AG20443 (cell line): Measurements from ENCODE around the gene STAT1.
A peak's percentile ranks its signal among the peaks of the same experiment; 100 is the strongest.
"Not testable (repeated sequence)": the region's sequence is repeated elsewhere in the genome, so short reads cannot be mapped to it uniquely, and the experiment has no call there.

Source experiments
- DNase-seq: peaks from one replicate; pipeline ENCODE4 v3.0.0; 2012; ENCODE audit warnings: low spot score, mixed read lengths

The STAT1 gene

GRCh38 chr2:190981733-190982132 is 32.2 kb downstream of the STAT1 start:
- DNase-seq = no peak

GRCh38 chr2:190981333-190981732 is 32.6 kb downstream of the STAT1 start:
- DNase-seq = no peak

GRCh38 chr2:190980630-190981209 is 33.3 kb downstream of the STAT1 start:
- DNase-seq = no peak

DNA sequence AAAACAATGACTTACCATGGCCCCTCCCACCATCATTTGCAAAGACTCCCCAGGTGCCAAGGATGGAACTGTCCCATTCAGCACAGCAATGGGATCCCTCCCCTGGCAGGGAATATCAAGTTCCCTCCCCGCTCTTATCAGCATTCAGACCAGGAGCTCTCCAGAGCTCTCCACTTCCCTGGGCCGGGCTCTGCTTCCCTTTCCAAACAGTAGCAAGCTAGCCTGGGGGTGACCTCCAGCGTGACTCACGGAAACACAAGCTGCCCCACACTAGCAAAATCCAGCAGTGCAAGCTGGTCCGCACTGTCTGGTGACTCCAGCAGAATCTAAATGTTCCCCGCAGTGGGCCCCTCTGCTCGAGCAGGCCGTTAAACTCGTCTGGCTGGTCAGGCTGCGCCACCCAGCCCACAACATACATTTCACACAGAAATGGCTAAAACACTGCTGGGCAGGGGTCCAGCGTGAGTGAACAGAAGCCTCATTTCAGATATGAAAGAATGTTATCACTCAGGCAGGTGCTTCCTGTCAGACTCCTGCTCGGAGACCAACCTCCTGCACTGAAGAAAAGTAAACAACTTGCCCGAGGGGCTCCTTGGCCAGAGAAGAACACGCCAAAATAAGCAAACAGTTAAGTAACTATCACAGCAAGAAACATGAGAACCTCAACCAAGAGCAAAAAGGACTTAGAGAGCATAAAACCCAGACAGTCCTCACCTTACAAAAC is 33.9 kb downstream of the STAT1 start:
- DNase-seq = no peak

DNA sequence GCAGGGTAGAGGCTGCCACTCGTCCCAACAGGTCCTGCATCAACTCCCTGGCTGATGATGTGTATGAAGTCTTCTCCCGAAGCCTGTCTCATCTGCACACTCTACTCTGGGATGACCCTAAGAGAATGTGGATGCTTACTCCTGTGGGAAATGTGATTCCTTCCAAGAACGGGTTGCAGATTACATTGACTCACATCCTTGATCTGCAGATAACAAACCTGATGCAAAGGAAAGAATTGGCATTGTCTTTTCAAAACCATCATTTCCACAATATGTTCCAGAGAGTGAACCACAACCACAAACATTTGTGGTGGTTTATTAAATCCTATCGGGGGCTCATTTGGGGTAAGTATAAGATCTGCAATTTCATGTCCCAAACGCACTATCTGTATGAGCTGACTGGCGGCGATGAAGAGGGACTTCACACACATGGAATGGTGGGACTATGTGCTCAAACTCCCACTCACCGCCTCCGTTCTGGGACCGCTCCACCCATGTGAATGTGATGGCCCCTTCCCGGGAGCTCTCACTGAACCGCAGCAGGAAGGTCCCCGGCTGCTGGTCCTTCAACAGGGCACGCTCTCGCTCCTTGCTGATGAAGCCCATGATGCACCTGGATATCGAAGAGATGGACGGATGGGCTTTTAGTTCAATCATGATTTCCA is 35.5 kb downstream of the STAT1 start:
- no peak for DNase-seq

GRCh38 chr2:190977505-190977904 is 36.5 kb downstream of the STAT1 start:
- DNase-seq = no peak

- no peak for DNase-seq
These were observed 37.5 kb downstream of the STAT1 start for GRCh38 chr2:190976521-190976920.

DNA sequence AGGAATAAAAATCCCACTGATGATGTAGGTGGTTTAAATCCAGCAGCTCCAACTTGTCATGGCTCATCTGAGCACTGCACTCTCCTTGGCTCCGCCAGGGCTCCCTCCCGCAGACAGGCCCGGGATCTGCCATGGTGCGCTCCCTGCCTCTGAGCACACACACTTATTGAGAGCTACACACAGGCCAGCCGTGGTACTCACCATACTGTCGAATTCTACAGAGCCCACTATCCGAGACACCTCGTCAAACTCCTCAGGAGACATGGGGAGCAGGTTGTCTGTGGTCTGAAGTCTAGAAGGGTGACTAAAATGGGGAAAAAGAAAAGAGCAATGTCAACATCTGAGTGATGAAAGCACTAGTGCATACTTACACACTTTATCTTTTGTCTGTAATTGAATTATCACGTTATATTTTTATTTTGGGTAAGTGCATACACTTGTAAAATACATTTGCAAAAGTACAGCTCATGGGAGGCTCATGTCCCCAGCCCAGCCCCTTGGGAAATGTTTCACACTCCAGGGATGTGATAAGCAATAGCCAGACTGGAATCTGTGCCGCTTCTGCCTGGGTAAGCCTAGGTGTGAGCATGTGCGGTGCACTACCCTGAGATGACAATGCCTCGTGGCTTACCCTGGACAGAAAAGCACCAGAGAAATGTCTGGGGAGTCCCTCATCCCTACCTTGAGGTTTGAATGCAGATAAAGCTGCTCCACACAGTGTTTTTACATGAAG is 39.2 kb downstream of the STAT1 start:
- no peak for DNase-seq

GRCh38 chr2:190973726-190974628 is 40.0 kb downstream of the STAT1 start:
- no peak for DNase-seq

- no peak for DNase-seq
These were observed 40.7 kb downstream of the STAT1 start for GRCh38 chr2:190973262-190973661.

DNA sequence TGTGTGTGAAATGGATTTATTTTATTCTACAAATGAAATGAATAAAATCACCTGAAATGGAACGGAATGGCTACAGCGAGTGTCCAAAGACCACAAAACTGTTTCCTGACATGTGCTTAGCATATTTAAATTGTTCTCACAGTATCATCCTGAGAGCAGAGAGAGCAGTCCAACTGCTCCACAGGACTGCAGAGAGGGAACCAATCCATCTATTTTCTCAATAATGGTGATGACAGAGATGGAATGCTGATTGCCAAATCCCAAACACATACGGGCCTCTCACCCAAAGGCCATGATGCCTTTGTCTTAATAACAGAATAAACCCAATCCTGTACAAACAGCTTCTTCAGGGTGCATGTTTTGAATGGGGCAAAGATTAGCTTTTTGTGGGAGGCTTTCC is 41.1 kb downstream of the STAT1 start:
- DNase-seq = peak; percentile 52

DNA sequence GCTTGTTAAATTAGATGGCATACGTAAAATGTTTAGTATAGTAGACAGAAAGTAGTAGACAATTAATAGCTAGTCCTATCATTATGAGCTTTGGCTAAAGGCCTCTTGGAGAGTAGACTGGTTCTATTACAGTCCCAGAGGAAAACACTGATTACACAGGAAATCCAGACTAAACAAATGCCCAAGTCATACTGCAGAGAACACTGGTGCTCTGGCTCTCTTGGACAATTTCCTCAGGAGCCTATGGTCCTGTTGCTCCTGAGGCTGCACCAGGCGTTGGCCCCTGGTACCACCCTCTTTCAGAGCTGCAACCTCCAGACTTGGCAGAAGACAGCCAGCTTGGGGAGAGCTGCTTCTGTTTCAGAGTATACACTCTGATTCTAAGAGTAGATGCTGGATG is 41.8 kb downstream of the STAT1 start:
- no peak for DNase-seq

GRCh38 chr2:190970873-190971506 is 43.0 kb downstream of the STAT1 start:
- DNase-seq = no peak

DNA sequence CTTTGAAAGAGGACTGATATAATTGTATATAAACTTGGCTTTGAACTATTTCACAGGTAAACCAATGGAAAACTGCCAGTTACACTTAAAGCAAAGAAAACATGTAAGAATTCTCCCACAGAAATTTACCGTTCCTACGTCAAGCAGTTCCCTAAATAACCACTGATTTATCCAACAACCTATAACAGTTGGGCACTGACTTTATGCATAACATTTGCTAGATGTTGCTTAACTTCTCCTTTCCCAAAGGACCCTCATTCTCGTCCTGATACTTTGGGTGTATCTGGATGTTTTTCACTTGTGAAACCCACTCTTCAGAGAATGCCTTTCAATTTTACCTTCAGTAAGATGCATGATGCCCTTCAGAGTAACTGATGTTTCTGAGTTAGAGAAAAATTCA is 43.8 kb downstream of the STAT1 start:
- no peak for DNase-seq

- no peak for DNase-seq
These were observed 45.4 kb downstream of the STAT1 start for GRCh38 chr2:190968522-190968921.

DNA sequence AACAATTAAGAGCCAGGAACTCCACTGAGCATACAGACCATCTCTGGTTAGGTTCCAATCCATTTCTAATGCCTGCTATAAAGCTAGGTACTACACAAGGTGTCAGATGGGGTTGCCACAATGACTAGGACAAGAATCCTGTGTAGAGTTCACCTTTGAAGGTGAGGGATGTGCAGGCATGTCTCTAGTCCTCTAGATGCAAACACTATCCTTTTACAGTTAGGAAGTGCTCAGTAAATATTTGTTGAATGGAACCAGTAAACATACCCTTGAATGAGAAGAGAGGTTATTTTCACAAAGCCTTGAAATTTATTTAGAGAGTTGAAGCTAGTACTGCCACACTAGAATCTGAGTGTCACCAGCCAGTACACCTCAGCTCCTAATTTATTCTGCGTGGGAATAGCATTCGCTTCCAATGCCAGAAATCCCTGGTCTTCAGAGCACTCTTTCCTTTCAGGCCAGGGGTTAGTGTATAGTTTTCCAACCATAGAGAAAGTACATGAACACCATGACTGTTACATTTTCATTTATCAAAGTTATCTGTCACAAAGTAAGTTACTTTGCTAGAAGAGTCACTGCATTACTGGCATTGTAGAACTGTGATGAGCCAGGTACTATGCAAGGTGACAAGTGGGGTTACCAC is 48.3 kb downstream of the STAT1 start:
- DNase-seq = no peak

- DNase-seq = no peak
These were observed 49.7 kb downstream of the STAT1 start for GRCh38 chr2:190964170-190964795.

- no peak for DNase-seq
These were observed 50.9 kb downstream of the STAT1 start for GRCh38 chr2:190963088-190963487.

- peak; percentile 36 for DNase-seq
These were observed 52.0 kb downstream of the STAT1 start for GRCh38 chr2:190961918-190962487.

DNA sequence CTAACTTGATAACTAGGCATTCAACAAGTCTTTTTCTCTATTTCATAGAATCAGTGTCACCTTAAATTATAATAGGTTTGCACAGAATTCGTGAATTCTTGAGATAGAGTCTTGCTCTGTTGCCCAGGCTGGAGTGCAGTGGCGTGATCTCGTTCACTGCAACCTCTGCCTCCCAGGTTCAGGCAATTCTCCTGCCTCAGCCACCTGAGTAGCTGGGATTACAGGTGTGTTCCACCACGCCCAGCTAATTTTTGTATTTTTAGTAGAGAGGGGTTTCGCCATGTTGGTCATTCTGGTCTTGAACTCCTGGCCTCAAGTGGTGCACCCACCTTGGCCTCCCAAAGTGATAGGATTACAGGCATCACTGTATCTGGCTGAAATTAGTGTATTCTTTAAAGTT is 52.9 kb downstream of the STAT1 start:
- not testable (repeated sequence) for DNase-seq
